HG03066 (cell line): ENCODE results near the gene LY6G6C.

Experiments
- ATAC-seq: cut with Tn5 transposase; IDR thresholded peaks from one replicate; pipeline ENCODE4 v1.9.1; 2021; ENCODE audit warnings: low read depth; ENCODE audit not compliant: unreplicated experiment

Gene LY6G6C, protein sequence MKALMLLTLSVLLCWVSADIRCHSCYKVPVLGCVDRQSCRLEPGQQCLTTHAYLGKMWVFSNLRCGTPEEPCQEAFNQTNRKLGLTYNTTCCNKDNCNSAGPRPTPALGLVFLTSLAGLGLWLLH

DNA sequence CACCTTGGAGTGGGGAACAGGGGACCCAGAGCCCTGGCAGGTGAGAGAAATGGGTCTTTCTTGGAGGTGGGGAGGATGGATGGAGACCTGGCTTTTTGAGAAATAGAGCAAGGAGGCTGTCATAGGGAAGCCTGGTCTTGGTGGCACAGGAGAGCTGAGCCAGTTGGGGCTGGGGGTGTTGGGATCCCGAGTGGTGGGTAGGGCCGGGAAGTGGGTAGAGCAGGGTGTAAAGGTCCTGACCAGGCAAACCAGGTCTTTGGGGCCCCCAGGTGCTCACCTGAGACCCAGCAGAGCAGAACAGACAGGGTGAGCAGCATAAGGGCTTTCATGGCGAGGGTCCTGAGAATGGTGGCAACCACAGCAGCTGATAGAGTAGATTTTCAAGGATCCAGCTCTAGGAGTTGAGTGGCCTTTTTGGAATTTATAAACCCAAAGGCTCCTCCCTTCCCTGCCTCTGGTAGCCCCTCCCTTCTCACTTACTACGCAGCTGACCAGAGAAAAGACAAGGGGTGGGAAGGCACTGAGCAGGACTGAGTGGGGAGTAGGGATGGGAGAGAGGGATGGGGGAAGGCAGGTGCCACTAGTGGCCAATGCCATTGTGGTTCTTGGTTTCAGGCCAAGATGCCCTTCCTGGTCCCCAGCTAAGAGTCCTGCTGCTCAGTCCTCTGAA, at the start of gene LY6G6C:
TSS of gene LY6G6C (minus strand) at position 396 of the 670 bp plus-strand sequence. CDS start at position 329, 67 bp downstream.
- no peak for ATAC-seq

DNA sequence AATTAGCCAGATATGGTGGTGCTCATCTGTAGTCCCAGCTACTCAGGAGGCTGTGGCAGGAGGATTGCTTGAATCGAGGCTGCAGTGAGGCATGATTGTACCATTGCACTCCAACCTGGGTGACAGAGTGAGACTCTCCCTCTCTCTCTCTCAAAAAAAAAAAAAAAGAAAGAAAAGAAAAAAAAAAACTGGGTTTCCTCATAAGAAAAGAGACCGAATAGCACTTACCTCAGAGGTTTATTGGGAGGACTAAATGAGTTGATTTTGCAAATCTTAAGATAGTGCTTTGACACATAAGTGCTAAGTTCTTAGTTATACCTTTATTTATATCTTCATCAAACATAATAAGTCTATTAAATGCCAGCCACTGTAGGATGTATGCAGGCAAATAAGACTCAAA, 49.3 kb upstream of the LY6G6C start:
- ATAC-seq = no peak

DNA sequence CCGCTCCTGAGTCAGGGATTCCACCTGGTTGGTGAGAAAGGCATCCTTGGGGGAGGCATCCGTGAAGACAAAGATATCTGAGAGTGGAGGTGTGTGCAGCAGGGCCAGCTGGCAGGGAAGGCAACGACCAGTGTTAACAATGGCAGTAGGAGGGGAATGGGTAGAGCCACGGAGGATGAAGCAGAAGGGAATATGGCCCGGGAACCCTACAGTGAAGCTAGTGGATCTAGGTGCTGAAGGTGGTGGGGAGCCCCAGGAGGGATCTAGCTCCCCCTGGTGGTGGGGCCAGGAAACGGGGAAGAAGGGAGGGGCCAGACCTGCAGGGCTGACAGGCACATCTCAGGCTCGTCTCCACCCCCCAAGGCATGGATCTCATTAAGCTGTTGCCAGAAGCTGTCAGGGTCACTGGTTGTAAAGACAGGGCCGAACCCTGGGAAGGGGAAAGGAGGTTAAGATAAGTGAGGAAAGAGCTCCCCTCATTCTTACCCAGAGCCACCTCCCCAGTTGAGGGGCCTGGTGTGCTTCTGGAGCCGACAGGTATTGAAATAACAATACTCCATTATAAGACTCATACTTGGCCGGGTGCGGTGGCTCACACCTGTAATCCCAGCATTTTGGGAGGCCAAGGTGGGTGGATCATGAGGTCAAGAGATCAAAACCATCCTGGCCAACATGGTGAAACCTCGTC, 48.3 kb upstream of the LY6G6C start:
- ATAC-seq = no peak

DNA sequence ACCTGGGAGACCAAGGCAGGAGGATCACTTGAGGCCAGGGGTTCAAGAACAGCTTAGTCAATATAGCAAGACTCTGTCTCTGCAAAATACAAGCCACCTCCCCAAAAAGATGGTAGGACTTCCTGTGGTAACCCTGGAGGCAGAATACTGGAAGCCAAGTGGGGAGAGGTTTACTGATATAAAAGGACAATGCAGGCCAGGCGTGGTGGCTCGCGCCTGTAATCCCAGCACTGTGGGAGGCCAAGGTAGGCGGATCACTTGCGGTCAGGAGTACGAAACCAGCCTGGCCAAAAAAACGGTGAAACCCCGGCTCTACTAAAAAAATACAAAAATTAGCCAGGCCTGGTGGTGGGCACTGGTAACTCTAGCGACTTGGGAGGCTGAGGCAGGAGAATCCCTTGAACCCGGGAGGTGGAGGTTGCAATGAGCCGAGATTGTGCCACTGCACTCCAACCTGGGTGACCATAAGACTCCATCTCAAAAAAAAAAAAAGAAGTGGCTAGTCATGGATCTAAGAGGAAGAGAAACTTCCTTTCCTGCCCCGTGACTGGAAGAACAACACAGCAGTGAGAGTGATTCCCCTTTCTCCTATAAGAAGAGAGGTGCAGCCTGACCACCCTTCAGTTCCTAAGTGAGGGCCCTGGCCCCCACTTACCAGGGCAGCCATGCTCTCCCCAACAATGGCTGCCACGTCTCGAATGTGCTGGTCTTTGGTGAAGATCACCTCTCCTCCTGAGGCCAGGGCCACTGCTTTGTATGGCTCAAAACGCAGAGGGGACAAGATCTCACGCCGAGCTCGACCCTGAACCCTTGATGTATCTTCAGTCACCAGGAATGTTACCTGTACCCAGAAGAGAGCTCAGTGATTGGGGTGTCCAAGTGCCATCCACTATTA, 47.1 kb upstream of the LY6G6C start:
- ATAC-seq = no peak

DNA sequence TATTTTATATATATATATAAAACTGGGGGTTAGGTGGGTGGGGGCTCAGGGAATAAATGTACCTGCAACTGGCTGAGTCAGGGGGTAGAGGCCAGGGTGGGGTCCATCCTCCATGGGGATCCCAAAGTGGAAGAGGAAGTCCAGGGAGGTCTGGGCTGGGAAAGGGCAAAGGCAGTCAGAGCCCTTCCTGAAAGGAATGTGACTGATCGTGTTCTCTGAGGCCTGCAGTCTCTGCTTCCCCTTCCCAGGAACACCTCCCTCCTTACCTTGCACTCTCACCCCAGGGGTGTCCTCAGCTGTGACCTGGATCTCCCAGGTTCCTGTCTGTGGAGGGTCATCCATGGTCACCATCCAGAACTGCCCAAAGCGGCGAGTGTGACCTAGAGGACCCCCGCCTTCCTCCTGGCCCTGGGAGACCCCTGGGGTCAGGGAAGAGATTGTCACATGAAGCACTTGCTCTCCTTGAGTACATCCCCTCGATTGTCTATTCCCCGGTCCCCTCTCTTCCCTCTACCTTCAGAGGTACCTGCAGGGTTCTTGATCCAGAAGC, 45.6 kb upstream of the LY6G6C start:
- ATAC-seq = no peak

DNA sequence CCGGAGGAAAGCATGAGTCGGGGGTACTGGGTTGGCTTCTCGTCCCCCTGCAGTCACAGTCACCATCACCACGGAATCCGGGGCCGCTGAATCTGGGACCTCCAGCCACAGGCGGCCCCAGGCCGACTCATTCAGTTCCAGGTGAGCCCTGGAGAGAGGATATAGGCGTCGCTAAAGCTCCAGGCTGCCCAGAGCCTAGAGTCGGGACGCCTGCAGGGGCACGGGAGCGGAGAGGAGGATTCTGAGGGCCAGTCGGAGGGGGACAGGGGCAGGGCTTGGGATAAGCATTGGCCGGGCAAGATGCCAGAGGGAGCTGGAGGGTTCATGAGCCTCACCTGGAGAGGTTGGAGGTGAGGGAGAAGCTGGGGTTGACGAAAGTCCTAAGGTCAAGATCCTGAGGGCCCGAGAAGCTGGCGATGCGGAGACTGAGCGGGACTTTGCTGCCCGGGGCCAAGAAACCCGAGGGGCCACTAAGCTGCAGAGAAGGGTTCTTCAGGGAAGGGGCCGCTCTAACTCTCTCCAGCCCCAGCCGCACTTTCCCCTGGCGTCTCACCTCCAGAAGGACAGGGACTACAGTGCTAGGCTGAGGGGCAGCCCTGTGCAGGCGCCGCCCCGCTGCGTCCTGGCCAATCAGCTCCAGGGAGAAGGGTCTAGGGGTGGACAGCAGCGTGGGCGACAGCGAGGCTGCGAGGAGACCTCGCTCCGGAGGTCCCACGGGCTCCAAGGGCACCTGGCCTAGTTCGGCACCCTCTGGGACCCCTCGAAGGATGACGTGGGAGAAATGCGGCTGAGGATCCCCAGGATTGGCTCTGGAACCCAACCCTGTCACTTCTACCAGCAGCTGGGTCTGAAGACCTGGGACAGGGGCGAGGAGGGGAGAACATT, 44.6 kb upstream of the LY6G6C start:
- ATAC-seq = no peak

DNA sequence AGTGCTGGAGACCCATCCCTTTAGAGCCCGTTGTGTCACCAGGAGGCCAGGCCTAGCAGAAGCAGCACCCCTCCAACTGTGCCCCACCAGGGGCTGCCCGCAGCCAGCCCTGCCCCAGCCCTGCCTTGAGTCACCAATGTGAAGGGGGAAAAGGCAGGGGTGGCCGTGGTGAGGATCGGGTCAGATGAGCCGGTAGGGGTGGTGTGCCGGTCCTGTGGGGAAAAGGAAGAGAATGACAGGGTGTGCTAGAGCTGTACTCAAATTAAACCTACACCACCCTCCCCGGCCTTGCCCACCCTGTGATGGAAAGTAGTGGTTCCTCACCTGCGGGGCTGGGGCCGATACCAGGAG, 44.0 kb upstream of the LY6G6C start:
- ATAC-seq = no peak

DNA sequence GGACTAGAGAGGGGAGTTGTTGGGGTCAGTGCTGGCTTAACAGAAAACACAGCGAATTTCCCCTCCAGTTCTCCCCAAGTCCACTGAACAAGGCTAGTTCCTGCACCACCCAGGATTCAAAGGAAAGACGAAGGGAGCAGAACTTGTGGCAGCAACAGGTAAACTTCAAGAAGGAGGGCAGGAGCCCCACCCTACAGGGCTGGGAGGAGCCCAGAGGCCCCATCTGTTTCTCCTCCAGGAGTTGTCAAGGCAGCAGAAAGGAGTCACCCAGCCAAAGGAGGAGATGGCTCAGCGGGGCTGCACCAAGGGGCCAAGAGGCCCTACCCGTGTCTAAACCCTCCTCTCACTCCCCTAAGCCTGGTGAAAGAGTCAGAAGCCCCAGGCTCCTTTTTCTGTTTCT, 42.7 kb upstream of the LY6G6C start:
- ATAC-seq = no peak

DNA sequence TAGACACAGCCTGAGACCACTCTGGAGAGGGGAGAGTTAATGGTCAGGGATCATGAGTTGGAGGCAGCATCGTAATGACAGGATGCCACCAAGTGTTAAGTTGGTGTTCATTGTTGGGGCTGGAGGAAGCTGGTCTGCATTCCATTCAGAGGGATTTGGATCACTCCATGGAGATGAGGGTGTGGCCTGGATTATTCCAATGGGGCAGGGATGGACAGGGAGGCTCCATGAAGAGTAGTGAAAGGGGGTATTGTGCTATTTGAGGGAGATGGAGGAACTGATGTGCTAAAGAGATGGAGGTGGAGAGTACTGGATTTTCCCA, 42.0 kb upstream of the LY6G6C start:
- no peak for ATAC-seq

DNA sequence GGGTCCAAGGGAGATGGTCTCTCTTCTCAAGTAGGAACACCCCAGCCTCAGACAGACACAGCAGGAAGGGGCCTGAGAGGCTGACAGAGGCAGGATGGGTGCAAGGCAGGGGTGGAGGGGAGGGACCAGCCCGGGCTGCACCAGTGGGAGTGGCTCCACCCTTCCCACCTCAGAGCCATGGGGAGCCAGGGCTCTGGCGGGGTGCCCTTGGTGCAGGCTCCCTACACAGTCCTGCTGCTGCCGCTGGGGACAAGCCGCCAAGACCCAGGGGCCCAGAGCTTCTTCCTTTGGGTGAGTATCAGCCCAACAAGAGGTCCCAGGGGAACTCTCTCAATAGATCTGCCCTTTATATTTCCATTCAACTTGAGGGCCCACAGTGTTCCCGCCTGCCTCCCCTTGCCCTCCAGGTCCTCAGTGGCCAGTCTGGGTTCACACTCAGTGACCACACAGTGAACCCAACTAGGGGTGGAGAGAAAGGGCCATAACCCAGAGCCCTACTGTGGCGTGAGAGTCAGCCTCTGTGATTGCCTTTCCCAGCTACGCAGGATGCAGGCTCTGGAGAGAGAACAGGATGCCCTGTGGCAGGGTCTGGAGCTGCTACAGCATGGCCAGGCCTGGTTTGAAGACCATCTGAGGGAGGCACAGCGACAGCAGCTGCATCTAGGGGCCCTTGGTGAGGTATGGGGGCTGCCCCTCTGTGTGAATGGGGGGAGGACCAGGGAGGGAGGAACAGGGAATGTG, 41.5 kb upstream of the LY6G6C start:
- no peak for ATAC-seq

DNA sequence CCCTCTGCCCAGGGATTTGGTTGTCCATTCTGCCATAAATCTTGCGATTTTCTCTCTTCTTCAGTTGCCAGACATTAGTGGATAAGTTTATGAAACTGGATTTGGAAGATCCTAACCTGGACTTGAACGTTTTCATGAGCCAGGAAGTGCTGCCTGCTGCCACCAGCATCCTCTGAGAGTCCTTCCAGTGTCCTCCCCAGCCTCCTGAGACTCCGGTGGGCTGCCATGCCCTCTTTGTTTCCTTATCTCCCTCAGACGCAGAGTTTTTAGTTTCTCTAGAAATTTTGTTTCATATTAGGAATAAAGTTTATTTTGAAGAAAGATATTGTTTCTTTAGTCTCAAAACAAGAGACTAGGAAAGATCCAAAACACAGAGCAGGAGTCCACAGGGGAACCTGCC, 40.8 kb upstream of the LY6G6C start, which contains the start of gene SAPCD1:
TSS of gene SAPCD1 (plus strand) at position 301 of the 400 bp plus-strand sequence. CDS start 399 bp downstream, outside the sequence.
- ATAC-seq = no peak

DNA sequence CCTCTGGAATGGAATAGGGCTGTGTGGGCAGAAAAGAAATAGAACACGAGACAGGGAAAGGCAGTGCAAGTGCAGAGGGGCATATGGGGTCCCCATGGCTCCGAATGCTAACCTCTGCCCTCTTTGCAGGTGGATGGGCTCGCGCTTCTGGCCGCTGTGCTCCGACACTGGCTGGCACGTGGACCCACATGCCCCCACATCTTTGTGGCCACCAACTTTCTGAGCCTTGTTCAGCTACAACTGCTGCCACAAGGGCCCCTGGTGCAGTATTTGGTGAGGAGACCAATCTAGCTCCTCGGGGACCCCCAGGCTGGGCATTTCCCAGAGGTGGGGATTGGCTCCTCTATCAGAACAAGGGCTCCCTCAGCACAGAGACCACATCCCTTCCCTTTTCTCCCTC, 39.8 kb upstream of the LY6G6C start:
- ATAC-seq = no peak

DNA sequence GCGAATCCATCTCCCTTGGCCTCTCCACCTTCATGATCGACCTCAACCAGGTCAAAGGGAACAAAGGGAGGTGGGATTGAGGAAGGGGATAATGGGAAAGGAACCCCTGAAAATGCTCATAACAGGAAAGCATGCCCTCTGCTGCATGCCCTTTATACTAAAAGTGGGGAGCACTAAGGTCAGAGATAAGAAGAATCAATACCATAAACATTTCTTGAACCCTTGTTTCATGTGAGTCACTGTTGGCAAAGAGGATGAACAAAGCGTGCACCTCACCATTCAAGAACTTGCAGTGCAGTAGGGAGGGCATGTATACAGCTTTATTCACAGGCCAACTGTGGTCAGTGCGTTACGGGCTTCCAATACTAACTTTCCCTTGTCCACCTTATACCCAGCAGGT, 39.2 kb upstream of the LY6G6C start:
- ATAC-seq = no peak

DNA sequence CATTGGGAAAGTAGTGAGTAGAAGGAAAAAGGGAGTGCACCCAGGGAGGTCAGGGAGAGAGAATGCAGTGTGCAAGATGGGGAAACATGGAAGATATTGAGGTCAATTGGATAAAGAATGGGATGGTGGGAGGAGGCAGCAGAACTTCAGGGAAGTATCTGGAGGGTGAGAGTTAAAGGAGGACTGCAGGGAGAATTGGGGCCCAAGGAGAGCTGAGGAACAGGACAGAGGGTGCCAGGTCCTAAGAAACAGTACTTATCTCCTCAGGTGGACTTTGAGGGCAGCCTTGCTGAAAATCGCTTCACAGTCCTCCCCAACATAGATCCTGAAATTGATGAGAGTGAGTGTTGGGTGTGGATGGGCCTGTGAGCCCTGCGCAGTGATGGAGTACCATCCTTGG, 36.7 kb upstream of the LY6G6C start:
- no peak for ATAC-seq

DNA sequence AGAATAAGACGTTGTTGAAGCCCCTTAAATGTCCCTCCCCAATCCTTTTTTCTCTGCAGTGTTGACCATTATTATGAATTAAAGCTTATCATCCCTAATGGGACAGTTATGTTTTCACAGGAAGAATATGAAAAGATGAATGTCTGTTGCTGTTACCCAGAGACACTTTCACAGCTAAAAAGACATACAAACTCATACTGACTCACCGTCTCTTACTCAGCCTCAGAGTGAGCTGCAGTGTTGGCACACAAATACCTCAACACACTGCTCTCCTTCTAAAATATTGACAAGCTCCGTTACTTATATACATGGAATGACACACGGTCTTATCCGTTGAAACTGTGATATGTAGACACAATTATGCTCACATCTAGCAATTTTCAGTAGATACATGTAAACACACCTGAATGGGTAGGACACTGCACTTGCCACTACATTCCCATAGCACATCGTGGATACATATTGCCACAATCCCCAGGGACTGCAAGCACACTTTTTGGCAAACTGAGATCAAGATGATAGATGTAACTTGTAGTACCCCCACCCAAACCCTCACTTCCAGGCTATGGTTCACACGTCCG, 31.3 kb upstream of the LY6G6C start:
- ATAC-seq = no peak

DNA sequence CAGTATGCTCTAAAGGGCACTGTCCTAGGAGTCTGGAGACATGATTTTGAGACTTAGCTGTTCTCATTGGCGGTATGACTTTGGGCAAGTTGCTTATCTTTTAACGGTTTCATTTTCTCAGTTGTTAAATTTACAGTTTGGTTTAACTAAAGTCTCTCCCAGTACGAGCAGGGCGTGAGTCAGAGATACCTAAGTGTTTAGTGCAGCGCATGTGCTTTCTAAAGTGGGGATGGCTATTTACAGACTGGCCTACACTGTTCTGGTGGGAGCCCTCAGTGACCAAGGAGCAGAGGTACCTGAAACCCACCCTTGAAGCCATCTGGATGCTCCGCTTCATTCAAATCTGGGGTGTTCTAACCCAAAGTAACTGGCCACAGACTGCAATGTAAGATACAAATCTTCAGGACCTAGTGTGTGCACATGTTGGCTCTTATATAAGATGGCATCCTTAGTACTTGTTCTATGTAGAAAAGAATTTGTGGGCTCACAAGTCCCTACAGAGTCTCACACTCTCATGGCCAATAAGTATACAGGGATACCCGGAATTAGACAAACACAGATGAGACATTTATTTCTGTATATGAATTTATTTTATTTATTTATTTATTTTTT, 29.0 kb upstream of the LY6G6C start:
- ATAC-seq = no peak

DNA sequence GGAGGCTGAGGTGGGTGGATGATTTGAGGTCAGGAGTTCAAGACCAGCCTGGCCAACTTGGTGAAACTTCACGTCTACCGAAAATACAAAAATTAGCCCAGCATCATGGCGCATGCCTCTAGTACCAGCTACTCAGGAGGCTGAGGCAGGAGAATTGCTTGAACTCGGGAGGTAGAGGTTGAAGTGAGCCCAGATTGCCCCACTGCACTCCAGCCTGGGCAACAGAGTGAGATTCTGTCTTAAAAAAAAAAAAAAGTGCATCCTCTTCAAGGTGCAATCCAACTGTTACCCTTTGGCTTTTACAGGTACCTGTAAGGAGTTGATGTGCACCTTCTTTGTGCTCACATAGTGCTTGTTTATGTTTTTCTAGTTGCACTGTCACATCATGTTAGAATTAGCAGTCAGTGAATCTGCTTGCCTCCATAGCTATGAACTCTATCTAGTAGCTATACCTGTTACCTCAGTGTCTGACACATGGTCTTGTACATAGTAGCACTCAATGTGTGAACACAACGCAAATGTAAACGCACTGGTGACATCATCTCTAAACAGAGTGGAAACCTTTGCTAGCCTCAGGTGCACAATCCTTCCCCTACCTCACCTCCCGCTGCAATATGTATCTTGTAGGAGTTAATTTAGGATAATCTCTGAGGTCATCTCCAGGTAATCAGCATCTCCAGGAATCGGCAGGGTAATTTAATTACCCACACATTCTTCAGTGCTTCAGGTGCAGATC, 27.9 kb upstream of the LY6G6C start:
- ATAC-seq = no peak

DNA sequence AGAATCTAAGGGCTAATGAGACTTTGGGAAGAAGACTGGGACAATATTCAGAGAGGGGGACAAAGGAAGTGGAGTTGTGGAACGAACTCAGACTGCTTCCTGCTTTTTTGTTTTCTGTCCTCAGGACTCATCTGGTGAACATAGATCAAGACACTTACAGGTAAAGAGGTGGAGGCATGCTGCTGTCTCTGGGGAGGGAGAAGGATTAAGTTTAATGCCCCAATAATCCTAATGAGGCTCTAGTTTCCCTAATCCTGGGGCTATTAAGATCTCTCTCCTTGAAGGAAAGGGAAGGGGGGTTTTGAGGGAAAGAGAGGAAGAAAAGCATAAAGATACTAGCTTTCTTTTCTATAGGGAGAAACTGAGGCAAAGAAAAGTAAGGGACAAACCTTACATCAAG, 22.9 kb upstream of the LY6G6C start:
- no peak for ATAC-seq
